Measurements from ENCODE around the gene ITGA5.

DNA sequence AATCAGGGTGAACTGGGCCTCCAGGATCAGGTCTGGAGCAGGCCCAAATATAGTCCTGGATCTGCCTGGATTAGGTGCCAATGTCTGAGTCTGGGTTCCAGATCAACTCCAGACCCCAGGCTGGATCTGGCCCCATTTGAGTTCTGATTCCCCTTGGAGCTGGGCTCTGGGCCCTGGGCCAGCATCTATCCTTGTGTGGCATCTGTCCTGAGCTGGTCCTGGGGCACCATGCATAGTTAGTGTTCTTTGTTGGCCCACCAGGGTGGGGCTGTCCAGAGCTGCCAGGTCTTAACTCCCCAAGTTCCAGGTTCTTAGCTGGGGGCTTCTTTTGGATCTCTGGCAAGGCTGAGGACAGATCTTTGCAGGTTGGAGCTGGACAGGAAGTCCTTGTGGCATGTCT, 23.5 kb downstream of the ITGA5 start:
- TF ChIP-seq, protein P1, sequence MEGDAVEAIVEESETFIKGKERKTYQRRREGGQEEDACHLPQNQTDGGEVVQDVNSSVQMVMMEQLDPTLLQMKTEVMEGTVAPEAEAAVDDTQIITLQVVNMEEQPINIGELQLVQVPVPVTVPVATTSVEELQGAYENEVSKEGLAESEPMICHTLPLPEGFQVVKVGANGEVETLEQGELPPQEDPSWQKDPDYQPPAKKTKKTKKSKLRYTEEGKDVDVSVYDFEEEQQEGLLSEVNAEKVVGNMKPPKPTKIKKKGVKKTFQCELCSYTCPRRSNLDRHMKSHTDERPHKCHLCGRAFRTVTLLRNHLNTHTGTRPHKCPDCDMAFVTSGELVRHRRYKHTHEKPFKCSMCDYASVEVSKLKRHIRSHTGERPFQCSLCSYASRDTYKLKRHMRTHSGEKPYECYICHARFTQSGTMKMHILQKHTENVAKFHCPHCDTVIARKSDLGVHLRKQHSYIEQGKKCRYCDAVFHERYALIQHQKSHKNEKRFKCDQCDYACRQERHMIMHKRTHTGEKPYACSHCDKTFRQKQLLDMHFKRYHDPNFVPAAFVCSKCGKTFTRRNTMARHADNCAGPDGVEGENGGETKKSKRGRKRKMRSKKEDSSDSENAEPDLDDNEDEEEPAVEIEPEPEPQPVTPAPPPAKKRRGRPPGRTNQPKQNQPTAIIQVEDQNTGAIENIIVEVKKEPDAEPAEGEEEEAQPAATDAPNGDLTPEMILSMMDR (IDR thresholded peaks at IDR 0.05) = no peak
- TF ChIP-seq POLR2A (IDR thresholded peaks at IDR 0.05) (no peak), EP300 (IDR thresholded peaks at IDR 0.05) (no peak)
